Measurements from ENCODE around the gene C5AR2.
A peak's percentile ranks its signal among the peaks of the same experiment; 100 is the strongest.
"Not testable (repeated sequence)": the region's sequence is repeated elsewhere in the genome, so short reads cannot be mapped to it uniquely, and the experiment has no call there.

C5AR2 gene

DNA sequence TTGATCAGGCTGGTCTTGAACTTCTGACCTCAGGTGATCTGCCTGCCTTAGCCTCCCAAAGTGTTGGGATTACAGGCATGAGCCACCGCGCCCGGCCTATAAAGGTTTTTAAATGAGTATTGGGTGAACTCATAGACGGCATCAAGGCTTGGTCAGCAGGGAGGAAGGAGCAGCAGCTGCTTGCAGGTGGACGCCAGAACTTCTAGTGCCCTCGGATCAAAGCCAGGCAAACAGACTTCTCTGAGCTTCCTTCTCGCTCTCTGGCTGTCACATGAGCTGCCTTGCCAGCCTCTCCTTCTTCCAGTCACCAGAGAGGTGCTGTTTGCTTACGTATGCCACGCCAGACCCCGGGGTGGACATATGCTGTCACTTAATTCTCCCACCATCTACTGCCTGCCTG, 33.5 kb downstream of the C5AR2 start:
- DNase-seq, result not testable (repeated sequence)

DNA sequence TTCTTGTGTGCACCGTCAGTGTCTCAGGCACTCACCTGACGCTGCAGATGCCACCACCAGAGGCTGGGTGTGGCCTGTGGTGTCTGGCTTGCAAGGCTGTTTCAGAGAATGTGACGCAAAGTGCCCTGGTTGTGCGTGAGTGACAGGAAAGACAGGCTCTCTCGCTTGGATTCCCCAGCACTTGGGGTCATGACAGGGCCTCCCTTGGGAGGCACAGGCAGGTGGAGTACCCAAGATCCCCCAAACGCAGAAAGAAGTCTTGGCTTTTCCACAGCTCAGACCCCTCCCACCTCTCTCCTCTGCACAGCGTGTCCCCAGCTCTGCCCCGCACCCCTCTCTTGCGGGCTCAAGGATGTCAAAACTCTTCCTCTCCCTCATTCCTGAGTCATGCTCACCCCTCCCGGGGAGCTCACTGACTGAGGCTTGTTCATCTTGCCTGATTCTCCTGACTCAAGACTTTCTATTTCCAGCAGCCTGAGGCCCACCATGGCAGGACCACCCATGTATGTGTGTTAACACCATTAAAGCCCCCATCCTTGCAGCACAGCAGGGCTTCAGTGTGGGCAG, 38.2 kb downstream of the C5AR2 start:
- DNase-seq, result no peak

DNA sequence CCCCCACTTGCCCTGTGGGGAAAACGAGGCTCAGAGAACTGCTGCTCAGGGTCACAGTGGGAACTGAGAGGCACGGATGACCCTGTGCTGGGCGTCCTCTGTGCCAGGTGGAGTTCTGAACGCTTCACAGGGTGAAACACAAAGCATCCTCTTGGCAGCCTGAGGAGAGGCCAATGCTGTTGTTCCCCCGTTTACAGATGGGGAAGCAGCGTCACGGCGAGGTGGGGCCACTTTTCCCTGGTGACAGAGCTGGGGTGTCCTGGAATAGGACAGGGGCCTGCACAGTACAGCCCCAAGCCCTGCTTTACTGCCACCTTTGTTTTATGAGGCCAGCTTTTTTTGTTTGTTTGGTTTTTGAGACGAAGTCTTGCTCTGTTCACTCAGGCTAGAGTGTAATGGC, 39.3 kb downstream of the C5AR2 start:
- DNase-seq, result no peak

DNA sequence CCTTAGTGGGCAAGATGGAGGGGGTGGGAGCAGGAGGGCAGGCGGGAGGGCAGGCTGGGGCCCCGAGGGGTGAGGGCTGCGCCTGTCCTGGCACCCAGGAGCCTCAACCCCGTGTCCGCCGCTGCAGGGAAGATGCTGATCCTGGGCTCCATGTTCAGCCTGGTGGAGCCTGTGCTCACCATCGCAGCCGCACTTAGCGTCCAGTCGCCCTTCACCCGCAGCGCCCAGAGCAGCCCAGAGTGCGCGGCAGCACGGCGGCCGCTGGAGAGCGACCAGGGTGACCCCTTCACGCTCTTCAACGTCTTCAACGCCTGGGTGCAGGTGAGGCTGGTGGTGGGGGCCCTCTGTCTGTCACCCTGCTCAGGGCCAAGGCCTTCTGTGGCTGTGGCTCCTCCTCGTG, 40.6 kb downstream of the C5AR2 start:
- no peak for DNase-seq

DNA sequence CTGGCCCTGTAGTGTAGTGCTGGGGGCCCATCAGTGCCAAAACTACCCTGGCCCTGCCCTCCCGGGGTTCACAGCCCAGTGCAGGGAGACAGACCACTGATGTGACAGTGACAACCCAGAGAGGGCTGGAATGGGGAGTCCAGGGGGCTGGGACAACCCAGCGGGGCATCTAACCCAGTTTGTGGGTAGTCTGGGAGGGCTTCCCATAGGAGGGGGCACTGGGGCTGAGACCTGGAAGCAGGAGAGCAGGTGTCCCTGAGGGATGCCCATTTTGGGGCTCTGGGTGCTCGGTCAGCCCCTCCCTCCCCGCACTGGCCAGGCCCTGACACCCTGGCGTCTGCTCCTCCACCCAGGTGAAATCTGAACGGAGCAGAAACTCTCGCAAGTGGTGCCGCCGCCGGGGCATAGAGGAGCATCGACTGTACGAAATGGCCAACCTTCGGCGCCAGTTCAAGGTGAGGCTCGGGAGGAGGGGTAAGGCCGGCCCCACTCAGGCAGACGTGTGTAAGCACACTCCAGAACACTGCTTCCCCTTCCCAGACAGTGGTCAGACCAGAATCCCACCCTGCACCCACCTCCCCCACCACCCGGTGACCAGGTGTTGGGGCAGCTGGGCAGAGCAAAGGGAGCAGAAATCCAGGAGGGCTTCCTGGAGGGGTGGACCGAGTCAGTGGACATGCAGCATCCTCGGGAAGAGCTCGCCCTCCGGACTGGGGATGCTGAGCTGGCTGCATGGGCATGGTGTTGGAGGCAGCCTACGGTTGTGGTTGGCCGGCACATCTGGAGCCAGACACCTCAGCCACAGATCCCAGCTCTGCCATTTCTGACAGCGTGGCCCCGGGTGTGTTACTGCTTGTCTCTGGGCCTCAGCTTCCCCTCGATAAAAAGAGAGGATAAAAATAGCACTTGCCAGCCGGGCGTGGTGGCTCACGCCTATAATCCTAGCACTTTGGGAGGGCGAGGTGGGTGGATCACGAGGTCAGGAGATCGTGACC, 41.6 kb downstream of the C5AR2 start:
- DNase-seq, result no peak

DNA sequence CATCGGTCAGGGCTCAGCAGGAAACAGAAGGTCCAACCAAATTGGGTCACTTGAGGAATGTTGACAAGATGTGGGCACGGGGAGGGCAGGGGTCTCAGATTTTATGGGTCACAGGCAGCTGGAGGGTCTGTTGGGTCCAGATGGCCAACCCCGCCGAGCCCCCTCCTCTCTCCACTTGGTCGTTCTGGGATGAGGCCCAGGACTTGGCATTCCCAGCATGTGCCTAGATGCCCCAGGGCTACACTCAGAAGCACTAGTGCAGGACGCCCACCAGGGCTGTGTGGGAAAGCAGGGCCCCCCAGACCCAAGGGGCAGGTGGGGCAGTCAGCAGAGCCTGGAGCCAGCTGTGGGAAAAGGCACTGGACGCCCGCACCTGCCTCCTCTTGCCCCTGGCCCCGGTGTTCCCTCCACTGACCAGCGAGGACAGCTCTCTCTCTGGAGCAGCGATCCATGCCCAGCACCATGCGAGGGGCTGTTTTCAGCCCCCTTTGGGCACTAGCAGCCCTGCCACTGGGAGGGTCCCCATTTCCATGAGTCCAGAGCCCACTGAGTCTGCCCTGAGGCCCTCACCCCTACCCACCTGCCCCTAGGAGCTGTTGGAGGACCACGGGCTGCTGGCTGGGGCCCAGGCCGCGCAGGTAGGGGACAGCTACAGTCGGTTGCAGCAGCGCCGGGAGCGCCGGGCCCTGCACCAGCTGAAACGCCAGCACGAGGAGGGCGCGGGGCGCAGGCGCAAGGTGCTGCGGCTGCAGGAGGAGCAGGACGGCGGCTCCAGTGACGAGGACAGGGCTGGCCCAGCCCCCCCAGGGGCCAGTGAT, 43.1 kb downstream of the C5AR2 start:
- DNase-seq, result no peak

DNA sequence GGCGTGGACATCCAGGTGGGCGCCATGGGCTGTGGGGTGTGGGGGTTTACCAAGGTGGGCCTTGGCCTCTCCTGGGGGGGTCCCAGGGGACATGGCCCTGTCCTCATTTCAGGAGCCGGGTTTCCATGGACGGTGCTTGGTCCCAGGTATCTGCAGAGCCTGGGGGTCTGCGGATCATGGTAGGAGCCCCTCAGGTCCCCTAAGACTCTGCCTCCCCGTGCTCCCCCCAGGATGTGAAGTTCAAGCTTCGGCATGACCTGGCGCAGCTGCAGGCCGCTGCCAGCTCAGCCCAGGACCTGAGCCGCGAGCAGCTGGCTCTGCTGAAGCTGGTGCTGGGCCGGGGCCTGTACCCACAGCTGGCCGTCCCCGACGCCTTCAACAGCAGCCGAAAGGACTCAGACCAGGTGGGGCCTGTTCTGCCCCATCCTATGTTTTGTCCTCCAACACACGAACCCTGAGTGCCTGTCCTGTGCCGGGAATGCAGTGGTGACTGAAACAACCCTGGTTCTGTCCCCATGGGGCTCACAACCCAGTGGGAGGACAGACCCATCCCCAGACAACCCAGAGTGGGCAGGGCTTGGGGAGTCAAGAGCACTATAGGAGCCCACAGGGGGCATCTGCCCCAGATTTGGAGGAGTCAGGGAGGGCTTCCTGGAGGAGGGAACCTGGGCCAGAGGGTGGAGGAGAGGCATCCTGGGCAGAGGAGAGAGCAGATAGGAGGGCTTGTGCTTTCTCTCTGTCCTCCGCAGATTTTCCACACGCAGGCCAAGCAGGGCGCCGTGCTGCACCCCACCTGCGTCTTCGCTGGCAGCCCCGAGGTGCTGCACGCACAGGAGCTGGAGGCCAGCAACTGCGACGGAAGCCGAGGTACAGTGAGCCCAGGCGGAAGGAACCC, 44.0 kb downstream of the C5AR2 start:
- no peak for DNase-seq

DNA sequence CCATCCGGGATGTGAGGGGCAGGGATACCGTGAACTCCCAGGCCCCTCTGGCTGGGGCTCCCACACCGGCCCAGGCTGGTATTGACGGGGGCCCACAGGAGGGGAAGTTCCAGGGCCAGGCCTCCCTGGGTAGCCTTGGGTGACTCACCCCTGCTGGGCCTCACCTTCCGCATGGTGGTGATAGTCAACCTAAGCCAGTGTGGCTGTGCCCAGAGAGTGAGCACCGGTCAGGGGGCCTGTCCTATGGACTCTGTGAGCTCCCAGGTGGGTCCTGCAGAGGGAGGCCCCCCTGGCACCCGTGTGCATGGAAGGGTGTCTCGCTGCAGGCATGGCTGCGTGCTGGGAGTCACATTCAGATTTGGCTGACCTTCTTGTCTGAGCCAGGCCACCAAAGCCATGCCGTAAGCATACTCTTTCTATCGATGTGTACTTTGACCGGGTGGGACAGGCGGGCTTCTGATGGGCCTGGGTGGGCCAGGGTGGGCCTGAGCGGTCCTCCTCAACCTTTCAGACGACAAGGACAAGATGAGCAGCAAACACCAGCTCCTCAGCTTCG, 44.7 kb downstream of the C5AR2 start:
- no peak for DNase-seq

DNA sequence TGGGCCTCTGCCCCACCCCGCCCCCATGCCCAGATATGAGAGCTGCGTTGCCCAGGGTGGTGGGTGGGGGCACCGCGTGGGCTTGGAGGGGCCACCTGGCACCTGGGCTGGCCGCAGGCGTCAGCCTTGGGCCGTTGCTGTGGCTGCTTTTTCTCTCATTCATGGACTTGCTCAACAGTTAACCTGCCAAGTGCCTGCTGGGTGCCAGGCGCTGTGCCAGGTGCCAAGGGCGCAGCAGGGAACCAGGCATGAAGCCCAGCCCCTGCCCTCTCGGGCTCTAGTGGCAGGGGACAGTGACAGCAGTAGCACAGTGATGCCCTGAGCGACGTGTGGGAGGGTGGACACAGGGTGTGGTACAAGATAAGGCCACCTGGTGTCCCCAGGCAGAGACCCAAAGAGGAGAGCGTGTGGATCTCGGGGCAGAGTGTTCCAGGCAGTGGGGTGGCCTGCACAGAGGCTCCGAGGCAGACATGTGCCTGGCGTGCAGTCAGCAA, 45.3 kb downstream of the C5AR2 start:
- DNase-seq, result peak; percentile 89

DNA sequence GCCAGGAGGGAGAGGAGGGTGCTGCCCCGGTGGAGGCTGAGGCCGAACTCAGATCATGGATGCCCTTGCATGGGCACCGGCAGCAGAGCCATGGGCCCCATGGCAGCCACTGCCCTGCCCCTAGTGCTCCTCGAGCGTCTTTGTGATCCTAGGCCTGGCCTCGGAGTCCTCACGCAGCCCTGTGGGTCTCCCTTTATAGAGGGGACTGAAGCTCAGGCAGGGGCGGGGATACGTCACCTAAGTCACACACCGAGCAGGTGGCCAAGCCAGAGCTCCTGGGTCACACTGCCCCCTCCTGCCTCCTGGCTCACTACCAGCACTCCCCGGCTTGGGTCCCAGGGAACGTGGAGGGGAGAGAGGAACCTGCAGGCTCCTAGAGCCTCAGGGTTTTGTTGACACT, 45.8 kb downstream of the C5AR2 start:
- DNase-seq, result peak; percentile 78

DNA sequence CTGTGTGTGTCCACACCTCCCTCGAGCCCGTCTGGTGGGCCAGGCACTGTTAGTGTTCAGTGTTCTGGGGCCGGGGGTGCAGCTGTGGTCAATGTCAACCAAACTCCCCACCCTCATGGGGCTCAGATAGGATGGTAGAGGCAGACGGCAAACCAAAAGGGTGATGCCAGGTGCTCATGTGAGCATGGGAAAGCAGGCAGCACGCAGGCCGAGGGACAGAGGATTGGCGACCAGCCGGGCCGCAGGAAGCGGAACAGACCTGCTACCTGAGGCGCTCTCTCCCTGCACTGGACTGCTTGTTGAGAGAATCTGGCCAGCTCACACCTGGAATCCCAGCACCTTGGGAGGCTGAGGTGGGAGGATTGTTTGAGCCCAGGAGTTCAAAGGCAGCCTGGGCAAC, 46.3 kb downstream of the C5AR2 start:
- DNase-seq, result no peak

DNA sequence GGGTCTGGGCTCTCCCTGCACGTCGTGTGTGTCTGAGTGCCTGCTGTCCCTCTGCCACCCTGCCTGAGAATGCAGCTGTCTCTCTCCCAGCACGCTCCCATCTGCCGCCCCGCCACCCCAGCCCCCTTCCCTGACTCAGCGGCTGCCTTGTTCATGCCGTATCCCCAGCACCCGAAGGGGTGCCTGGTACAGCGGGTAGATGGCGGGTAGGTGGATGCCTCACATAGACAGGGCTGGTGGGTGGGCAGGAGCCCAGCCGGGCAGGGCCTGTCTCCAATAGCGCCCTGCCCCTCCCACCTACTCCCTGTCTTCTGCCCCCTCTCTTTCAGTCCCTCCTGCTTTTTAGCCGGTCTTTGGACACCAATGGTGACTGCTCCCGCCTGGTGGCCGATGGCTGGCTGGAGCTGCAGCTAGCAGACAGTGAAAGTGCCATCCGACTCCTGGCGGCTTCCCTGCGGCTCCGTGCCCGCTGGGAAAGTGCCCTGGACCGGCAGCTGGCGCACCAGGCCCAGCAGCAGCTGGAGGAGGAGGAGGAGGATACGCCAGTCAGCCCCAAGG, 47.5 kb downstream of the C5AR2 start:
- peak; percentile 34 for DNase-seq

DNA sequence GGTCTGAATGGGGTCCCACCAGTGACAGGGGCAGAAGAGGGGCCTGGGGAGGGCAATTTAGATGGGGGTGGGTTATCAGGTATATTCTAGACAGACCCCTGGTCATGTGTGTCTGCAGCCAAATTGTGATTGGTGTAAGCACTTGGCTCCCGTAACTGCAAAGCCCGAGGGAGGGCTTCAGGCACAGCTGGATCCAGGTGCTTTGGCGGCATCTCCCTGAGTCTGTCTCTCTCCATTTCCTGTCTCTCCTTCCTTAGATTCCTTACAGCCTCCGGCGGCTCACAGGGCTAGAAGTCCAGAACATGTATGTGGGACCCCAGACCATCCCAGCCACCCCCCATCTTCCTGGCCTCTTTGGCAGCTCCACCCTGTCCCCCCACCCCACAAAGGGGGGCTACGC, 48.6 kb downstream of the C5AR2 start:
- no peak for DNase-seq

DNA sequence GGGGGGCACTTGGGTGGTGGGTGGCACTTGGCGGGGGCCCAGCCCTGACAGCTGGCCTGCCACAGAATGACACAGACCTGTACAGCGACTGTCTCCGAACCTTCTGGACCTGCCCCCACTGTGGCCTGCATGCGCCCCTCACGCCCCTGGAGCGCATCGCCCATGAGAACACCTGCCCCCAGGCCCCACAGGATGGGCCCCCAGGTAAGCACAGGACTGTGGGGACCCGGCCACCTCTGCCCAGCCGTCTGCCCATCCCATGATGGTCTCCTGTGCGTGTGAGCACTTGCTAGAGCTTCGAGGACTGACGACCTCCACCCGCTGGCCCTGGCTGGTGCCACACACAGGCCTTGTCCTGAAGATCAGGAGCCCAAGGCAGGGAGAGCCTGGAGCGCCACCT, 49.1 kb downstream of the C5AR2 start:
- DNase-seq, result no peak

DNA sequence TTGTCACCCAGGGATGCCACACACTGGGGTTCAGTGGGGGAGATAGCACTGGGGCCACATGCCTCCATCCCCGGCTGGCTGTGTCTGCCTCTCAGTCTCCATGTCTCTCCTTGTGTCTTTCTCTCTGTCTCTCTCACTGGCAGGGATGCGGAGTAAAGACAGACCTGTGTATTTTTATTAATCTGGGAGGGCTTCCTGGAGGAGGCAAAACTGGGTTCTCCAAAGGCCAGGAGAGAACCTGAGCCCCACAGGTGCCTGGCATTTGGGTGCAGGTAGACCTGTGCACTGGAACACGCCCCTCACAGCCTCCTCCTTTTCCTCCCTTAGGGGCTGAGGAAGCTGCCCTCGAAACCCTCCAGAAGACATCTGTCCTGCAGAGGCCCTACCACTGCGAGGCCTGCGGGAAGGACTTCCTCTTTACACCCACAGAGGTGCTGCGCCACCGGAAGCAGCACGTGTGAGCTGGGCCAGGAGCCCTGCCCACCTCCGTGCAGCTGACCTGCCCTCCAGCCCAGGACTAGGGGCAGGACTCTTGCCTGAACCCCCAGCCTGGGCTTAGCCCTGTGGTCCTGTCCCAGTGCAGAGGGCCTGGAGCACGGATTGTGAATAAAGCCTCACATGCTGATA, 49.8 kb downstream of the C5AR2 start:
- no peak for DNase-seq

DNA sequence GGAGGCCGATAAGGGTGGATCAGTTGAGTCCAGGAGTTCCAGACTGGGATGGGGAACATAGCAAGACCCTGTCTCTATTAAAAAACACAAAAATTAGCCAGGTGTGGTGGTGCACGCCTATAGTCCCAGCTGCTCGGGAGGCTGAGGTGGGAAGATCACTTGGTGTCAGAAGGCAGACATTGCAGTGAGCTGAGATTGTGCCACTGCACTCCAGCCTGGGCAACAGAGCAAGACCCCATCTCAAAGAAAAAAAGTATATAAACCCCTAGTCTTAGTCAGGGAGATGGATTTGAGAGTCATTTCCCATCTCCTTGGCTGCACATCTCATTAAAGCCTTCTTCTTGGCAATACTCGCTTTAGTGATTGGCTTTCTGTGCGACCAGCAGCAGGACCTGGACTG, 51.9 kb downstream of the C5AR2 start:
- not testable (repeated sequence) for DNase-seq

DNA sequence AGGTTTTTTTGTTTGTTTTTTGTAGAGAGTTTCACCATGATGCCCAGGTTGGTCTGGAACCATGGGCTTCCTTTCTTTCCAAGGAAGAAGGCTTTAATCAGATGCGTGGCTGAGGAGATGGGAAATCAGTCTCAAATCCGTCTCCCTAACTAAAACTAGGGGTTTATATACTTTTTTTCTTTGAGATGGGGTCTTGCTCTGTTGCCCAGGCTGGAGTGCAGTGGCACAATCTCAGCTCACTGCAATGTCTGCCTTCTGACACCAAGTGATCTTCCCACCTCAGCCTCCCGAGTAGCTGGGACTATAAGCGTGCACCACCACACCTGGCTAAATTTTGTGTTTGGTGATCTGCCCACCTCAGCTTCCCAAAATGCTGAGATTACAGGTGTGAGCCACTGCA, 52.6 kb downstream of the C5AR2 start:
- not testable (repeated sequence) for DNase-seq

DNA sequence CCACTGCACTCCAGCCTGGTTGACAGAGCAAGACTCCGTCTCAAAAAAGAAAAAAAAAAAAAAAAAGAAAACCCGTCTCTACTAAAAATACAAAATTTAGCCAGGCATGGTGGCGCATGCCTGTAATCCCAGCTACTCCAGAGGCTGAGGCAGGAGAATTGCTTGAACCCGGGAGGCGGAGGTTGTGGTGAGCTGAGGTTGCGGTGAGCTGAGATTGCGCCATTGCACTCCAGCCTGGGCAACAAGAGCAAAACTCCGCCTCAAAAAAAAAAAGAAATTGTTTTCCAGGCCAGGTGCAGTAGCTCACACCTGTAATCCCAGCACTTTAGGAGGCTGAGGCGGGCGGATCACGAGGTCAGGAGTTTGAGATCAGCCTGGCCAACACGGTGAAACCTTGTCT, 54.6 kb downstream of the C5AR2 start:
- not testable (repeated sequence) for DNase-seq

DNA sequence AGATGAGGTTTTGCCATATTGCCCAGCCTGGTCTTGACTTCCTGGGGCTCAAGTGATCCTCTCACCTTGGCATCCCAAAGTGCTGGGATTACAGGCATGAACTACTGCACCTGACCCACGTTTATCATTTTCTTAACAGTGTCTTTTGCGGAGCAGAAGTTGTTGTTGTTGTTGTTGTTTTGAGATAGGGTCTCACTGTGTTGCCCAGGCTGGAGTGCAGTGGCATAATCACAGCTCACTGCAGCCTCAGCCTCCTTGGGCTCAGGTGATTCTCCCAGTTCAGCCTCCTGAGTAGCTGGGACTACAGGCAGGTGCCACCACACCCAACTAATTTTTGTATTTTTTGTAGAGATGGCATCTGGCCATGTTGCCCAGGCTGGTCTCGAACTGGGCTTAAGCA, 55.6 kb downstream of the C5AR2 start:
- not testable (repeated sequence) for DNase-seq

DNA sequence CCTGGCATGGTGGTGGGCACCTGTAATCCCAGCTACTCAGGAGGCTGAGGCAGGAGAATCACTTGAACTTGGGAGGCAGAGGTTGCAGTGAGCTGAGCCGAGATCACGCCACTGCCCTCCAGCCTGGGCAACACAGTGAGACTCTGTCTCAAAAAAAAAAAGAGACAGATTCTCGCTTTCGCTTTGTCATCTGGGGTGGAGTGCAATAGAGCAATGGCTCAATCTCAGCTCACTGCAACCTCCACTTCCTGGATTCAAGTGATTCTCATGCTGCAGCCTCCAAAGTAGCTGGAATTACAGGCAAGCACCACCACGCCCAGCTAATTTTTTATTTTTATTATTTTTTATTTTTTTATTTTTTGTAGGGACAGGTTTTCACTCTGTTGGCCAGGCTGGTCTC, 56.7 kb downstream of the C5AR2 start:
- not testable (repeated sequence) for DNase-seq

DNA sequence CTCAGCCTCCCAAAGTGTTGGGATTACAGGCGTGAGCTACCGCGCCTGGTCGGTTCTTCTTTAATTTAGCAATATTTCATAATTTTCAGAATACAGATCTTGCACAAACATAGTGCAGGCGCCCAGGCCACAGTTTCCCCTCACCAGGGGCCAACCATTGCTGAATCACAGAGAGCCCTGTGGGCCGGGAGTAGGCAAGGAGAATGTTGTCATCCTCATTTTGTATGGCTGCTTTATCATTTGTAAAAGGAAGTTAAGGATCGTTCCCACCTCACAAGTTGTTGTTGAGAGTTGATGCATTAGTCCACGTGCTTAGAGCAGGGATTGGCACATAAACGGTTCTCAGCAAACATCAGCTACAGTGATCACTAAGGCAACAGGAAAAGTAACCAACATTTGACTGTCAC, 57.2 kb downstream of the C5AR2 start:
- DNase-seq, result no peak

All from NCI-H69 (cell line).